Activated CD8-positive, alpha-beta T cell treated with anti-CD3 and anti-CD28 coated beads, Interleukin-2, amount 10 ng/mL, durations not matched to agents 7 days and 5 days (primary cell): Measurements from ENCODE around the gene RBFOX1. TPM values are rescaled to one million over a fixed set of nuclear protein-coding genes. Genes with fewer than 3 reads are reported as not detected.

Experiments used
- ATAC-seq: fragments of 150-1000 bp; cut with Tn5 transposase; one replicate; pipeline ENCODE4 v1.10.0; 2021; ENCODE audit warnings: moderate library complexity
- CTCF ChIA-PET: fragments of 350-600 bp; sonication (Branson Sonifier 250); formaldehyde crosslinking; loops from one replicate; lab custom pipeline; 2021; ENCODE audit warnings: antibody characterized with exemption; lab: Charles Lee
- POLR2A ChIA-PET: fragments of 350-600 bp; sonication (Branson Sonifier 250); formaldehyde crosslinking; loops from one replicate; lab custom pipeline; 2021; ENCODE audit warnings: antibody characterized with exemption; lab: Charles Lee
- DNase-seq: peaks from one replicate; pipeline ENCODE4 v3.0.0-alpha.2; 2020
- H3K27ac Mint-ChIP-seq: one replicate; pipeline ENCODE4 v1.8.0; 2021; ENCODE audit warnings: mild to moderate bottlenecking, mixed read lengths
- H3K27me3 Mint-ChIP-seq: one replicate; pipeline ENCODE4 v1.8.0; 2021; ENCODE audit warnings: low read depth, mixed read lengths
- H3K36me3 Mint-ChIP-seq: one replicate; pipeline ENCODE4 v1.8.0; 2021; ENCODE audit warnings: low read depth, mixed read lengths
- H3K4me1 Mint-ChIP-seq: one replicate; pipeline ENCODE4 v1.8.0; 2021; ENCODE audit warnings: low read depth, mixed read lengths
- H3K4me3 Mint-ChIP-seq: one replicate; pipeline ENCODE4 v1.8.0; 2021; ENCODE audit warnings: mild to moderate bottlenecking, mixed read lengths
- H3K9me3 Mint-ChIP-seq: one replicate; pipeline ENCODE4 v1.8.0; 2022; ENCODE audit warnings: mixed read lengths; ENCODE audit not compliant: insufficient read depth
- total RNA-seq, 2 experiments: library from RNA; stranded (reverse); gene quantifications; one replicate each; pipeline ENCODE4 v1.2.3, GENCODE V29; 2021

Gene RBFOX1
- total RNA-seq, 2 experiments from 2014 or later = not detected

DNA sequence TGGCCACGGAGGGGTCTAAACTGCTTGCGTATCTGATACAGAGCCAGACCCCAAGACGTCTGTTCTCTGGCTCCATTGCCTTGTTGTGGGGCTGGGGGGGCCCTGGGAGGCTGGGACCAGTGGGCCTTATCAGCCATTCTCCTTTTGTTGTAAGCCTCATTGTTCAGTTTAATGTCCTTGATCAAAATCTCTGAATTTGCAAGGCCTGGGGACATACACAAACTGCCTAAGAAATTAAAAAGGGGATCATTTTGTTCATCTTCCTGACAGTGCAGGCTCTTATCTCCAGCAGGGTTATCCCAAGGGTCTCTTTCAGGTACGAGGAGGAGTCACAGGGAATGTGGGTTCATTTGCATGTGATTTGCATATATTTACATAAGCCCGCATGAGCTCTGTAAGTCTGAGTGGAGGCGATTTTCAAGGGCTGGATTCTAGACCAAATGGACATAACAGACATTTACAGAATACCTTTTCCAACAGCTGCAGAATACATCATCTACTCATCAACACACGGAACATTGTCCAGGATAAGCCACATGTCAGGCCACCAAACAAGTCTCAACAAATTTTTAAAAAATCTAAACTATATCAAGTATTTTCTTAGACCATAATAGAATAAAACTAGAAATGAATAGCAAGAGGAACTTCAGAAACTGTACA is 269.8 kb downstream of the RBFOX1 start:
- DNase-seq (no peak), ATAC-seq (no peak)
- CTCF ChIA-PET = no interaction called here
- Mint-ChIP-seq H3K36me3 (no peaks in the 10 kb centered on the region), H3K4me3 (no peak overlapping the region), H3K9me3 (peaks cover 15% of the 10 kb centered on the region), H3K4me1 (no peaks in the 10 kb centered on the region), H3K27me3 (no peaks in the 10 kb centered on the region), H3K27ac (no peak overlapping the region)
- POLR2A ChIA-PET = no interaction called here

DNA sequence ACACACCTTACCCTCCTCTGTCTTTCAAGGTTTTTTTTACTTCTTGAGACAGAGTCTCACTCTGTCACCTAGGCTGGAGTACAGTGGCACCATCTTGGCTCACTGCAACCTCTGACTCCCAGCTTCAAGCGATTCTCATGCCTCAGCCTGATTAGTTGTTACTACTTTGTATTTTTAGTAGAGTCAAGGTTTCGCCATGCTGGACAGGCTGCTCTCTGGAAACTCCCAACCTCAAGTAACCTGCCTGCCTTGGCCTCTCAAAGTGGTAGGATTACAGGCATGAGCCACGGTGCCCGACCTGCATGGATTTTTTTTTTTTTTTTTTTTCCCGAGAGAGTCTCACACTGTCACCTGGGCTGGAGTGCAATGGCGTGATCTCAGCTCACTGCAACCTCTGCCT is 273.2 kb downstream of the RBFOX1 start:
- DNase-seq = no peak
- Mint-ChIP-seq H3K9me3 (peaks cover 11% of the 10 kb centered on the region), H3K27me3 (no peaks in the 10 kb centered on the region), H3K4me3 (no peak overlapping the region), H3K4me1 (no peaks in the 10 kb centered on the region), H3K27ac (no peak overlapping the region), H3K36me3 (no peaks in the 10 kb centered on the region)
- no peak for ATAC-seq
- ChIA-PET CTCF (no interaction called here), POLR2A (no interaction called here)

DNA sequence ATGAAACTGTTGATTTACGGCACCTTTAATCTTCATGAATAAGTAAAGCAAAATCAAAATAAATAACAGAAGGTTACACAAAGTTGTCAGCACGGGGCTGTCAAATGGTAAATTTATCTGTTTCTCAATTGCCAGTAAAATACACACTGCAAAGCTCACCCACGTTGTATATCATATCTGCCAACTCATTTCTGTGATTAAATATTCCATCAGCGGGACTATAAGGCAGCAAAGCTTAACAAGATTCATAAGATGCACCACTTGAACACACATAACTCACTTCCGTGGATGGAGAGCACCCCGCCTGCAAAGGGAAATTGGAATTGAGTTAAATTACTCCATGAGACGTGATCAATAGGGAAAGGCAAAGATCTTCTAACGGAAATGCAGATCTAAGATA is 280.0 kb downstream of the RBFOX1 start:
- DNase-seq = no peak
- POLR2A ChIA-PET = no interaction called here
- Mint-ChIP-seq H3K27me3 (no peaks in the 10 kb centered on the region), H3K9me3 (peaks cover 5% of the 10 kb centered on the region), H3K4me3 (no peak overlapping the region), H3K4me1 (no peaks in the 10 kb centered on the region), H3K36me3 (no peaks in the 10 kb centered on the region), H3K27ac (no peak overlapping the region)
- ATAC-seq = no peak
- CTCF ChIA-PET = no interaction called here

DNA sequence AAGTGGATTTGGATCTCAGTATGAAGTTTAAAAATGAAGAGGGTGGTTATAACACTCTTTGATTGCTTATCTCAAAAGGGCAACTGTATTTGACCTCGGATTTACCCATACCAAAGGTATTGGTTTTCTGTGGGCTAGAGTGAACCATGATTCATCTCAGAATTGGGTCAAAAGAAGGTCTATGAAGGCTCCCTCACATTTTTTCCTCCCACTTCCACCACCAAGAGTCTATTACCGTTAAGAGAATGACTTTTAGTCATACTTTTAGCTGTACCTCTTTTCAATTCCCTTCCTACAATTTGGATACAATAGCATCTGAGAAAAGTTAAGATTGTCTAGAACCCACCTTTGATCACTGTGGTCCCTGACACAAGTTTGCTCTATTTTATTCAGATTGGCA is 280.9 kb downstream of the RBFOX1 start:
- Mint-ChIP-seq H3K4me3 (no peak overlapping the region), H3K36me3 (no peaks in the 10 kb centered on the region), H3K4me1 (no peaks in the 10 kb centered on the region), H3K27ac (no peak overlapping the region), H3K9me3 (peaks cover 5% of the 10 kb centered on the region), H3K27me3 (no peaks in the 10 kb centered on the region)
- DNase-seq = no peak
- ChIA-PET CTCF (no interaction called here), POLR2A (no interaction called here)
- no peak for ATAC-seq

DNA sequence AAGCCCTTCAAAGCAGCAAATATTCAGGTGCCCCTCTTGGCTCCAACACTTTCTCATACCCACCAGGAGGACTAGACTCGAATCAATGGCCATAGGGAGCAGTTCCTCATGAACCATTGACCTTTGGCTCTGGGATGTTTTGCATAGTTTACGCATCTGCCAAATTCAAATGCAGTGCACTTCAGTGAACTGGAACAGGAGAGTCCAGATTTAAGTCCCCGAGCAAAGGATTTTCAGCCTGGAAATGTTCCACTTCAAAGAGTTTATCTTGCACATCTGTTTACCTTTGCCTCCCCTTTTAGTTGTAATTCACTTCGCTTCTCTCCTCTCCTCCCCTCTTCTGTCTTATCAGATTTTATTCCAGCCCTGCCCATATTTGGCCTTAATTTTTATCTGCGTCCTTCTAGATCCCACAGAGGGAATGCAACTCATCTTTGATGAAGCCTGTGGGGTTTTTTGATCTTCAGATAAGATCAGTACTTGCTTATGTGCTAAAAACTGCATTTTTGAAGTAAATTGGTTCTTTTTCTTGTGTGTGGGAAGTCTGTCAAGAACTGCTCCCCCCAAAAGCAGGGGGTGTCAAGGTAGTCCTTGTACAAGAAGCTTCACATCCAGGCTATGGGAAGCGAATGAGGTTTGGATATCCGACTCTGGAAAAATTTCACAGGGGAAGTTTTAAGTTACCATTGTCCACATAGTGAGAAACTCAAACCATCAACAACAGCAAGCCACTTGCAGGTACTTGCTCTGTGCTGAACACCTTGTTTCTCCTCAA is 281.6 kb downstream of the RBFOX1 start:
- Mint-ChIP-seq H3K36me3 (no peaks in the 10 kb centered on the region), H3K27ac (no peak overlapping the region), H3K9me3 (peaks cover 5% of the 10 kb centered on the region), H3K4me1 (no peaks in the 10 kb centered on the region), H3K4me3 (no peak overlapping the region), H3K27me3 (no peaks in the 10 kb centered on the region)
- ATAC-seq = no peak
- POLR2A ChIA-PET = interaction anchor here (0.7 kb wide), 1 partner anchor 35 kb away, joined by 3 read pairs; no protein-coding TSS in a partner anchor
- no peak for DNase-seq
- CTCF ChIA-PET = no interaction called here

DNA sequence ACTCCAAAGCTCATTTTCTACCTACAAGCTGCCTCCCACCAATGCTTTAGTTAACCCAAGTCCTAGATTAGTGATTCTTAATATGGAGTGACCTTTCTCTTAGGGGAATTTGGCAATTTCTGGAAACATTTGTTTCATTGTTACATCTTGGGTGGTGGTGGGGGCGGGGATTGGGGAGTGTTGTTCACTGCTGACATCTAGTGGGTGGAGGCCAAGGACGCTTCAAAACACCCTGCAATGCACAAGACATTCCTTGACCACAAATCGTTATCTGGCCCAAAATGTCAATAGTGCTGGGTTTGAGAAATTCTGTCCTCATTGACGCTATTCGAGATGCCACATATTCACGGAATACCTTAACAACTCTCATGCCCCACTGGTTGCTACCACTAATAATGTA is 282.9 kb downstream of the RBFOX1 start:
- Mint-ChIP-seq H3K36me3 (no peaks in the 10 kb centered on the region), H3K9me3 (peaks cover 5% of the 10 kb centered on the region), H3K27me3 (no peaks in the 10 kb centered on the region), H3K4me1 (no peaks in the 10 kb centered on the region), H3K4me3 (no peak overlapping the region), H3K27ac (no peak overlapping the region)
- no peak for ATAC-seq
- no peak for DNase-seq
- ChIA-PET CTCF (no interaction called here), POLR2A (no interaction called here)

DNA sequence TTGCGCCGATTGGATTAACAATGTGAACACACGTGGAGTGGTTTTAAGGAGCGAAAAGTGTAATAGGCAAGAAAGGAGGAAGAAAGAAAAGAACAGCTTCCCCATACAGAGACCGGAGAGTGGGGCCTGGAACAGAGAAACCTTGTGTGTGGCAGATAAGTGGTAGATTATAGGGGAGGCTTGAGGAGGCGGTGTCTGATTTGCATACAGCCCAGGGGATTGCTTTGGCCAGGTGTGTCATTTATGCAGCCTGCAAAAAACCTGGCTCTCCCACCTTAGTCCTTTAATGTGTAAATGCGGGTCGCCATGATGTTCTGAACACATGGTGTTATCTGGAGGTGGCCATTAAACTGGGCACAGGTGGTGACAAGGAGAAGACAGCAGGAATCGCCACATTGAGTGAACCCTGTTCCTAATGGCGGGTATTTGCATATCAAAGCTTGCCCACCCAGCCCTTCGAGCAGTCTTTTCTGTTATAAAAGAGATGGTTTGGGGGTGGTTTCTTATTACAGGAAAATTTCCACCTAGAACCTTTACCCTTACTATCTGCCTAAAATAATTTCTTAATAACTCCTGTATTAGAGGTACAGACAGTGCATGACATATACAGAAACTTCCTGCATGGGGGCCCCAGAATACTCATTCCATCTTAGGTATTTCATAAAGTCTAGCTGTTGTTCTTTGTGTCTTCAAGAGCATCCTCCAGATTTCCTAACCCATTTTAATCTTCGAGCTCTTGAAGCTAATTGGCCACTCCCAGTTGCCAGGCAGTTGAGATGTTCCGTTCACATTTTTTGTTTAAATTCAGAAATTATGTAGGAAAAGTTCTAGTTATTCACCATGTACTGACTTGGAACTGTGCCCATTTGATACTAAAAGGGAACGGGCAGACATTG is 292.5 kb downstream of the RBFOX1 start:
- Mint-ChIP-seq H3K9me3 (no peaks in the 10 kb centered on the region), H3K27ac (no peak overlapping the region), H3K4me3 (no peak overlapping the region), H3K27me3 (no peaks in the 10 kb centered on the region), H3K4me1 (no peaks in the 10 kb centered on the region), H3K36me3 (no peaks in the 10 kb centered on the region)
- CTCF ChIA-PET = no interaction called here
- ATAC-seq (no peak), DNase-seq (no peak)
- POLR2A ChIA-PET = no interaction called here

DNA sequence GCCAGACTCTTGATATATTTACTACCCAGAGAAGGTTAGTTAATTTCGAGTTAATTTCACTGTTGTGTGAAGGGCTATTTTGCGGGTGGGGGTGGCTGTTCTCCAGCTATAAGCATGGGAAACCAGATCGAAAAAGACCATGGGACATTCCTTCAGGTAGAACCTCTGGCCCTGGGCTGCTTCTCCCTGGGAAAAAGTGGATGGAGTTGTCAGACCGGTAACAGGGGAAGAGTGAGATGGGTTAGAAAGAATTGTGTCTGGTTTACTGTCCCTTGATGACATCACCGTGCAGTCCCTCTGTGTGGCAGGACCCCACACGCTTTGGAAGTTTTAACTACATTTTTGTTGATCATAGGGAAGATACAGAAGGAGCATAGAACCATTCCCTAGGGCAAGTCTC is 296.3 kb downstream of the RBFOX1 start:
- DNase-seq = no peak
- H3K36me3 Mint-ChIP-seq = no peaks in the 10 kb centered on the region
- no peak overlapping the region for H3K27ac Mint-ChIP-seq
- peaks cover 5% of the 10 kb centered on the region for H3K9me3 Mint-ChIP-seq
- no peak overlapping the region for H3K4me3 Mint-ChIP-seq
- ChIA-PET POLR2A (no interaction called here), CTCF (no interaction called here)
- H3K4me1 Mint-ChIP-seq = no peaks in the 10 kb centered on the region
- ATAC-seq = no peak
- H3K27me3 Mint-ChIP-seq = no peaks in the 10 kb centered on the region

DNA sequence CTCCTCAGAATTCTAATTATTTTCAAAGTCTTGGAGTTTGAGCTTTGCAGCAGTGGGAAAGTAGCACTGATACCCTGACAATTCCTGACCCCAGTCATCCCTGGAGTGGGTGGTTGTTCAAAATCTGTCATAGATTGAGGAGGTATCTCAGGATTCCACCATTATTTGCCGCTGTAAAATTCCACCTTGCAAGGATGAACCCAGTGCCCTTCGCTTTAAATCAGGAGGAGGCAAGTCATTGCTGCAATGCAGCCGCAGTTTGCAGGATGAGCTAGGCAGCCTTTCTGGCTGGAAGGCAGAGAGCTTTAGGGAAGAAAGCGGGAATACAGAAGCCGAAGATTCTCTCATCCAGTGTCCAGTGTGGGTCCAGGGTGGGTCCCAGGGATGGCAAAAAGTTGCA is 296.9 kb downstream of the RBFOX1 start:
- Mint-ChIP-seq H3K4me3 (no peak overlapping the region), H3K4me1 (no peaks in the 10 kb centered on the region), H3K9me3 (peaks cover 11% of the 10 kb centered on the region), H3K27ac (no peak overlapping the region), H3K27me3 (no peaks in the 10 kb centered on the region), H3K36me3 (no peaks in the 10 kb centered on the region)
- ATAC-seq (no peak), DNase-seq (no peak)
- POLR2A ChIA-PET = no interaction called here
- CTCF ChIA-PET = no interaction called here

DNA sequence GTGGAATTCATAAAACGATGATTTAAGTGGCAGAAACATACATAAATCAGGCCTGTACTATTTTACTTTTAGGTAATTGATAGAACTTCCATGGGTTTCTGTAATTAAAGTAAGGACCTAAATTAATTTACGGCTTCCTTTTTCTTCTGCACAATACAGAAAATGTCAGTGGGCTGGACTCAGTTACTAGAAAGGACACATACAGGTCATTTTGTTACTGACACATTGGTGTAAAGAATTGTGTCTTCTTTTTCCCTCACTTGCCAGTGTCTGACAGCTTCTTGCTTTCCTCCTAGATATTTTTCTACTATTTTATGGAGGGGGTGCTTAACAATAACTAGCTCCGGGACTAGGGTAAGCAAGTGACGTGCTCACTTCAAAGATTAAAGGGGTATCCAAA is 304.8 kb downstream of the RBFOX1 start:
- Mint-ChIP-seq H3K4me3 (no peak overlapping the region), H3K27ac (no peak overlapping the region), H3K4me1 (no peaks in the 10 kb centered on the region), H3K36me3 (no peaks in the 10 kb centered on the region), H3K9me3 (peaks cover 18% of the 10 kb centered on the region), H3K27me3 (no peaks in the 10 kb centered on the region)
- POLR2A ChIA-PET = no interaction called here
- CTCF ChIA-PET = no interaction called here
- ATAC-seq (no peak), DNase-seq (no peak)

DNA sequence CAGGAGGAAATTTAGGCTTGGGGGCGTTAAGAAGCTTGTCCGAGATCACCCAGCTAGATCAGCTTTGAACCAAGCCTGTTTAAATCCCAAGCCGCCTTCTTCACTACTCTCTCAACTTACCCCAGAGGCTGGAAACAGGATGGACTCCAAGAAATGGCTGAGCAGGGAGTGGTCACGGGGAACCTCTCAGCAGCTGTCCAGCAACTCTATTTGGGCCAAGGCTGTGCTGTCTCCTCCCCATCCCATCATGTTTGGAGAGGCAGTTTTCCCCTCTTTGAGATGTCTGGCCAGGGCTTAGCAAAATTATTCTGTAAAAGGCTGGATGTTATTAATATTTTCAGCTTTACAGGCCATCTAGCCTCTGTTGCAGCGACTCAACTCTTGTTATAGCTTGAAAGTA is 305.7 kb downstream of the RBFOX1 start:
- no peak overlapping the region for H3K4me3 Mint-ChIP-seq
- H3K36me3 Mint-ChIP-seq = no peaks in the 10 kb centered on the region
- H3K27ac Mint-ChIP-seq = no peak overlapping the region
- no peak for DNase-seq
- no peaks in the 10 kb centered on the region for H3K27me3 Mint-ChIP-seq
- peaks cover 23% of the 10 kb centered on the region for H3K9me3 Mint-ChIP-seq
- no peak for ATAC-seq
- H3K4me1 Mint-ChIP-seq = no peaks in the 10 kb centered on the region
- CTCF ChIA-PET = no interaction called here
- POLR2A ChIA-PET = no interaction called here

DNA sequence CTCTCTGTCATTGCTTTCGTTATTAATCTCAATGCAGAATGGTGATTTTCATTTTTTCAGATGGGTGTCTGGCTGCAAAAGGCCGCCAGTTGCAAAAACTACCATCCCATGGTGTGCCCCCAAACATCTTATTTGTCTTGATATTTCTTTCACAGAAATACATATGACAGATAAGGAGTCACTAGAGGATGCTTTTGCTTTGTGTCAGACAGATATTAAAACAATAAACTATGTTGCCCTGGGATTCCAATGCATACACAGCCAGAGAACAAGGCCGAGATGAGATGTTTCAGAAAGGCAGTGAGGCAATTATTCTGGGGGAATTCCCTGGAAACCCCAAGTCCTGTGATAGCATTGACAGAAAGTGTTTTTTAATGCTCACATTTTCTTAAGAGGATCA is 307.7 kb downstream of the RBFOX1 start:
- H3K4me3 Mint-ChIP-seq = no peak overlapping the region
- H3K9me3 Mint-ChIP-seq = peaks cover 12% of the 10 kb centered on the region
- H3K36me3 Mint-ChIP-seq = no peaks in the 10 kb centered on the region
- ChIA-PET CTCF (no interaction called here), POLR2A (no interaction called here)
- H3K27ac Mint-ChIP-seq = no peak overlapping the region
- H3K27me3 Mint-ChIP-seq = no peaks in the 10 kb centered on the region
- ATAC-seq = no peak
- DNase-seq = no peak
- no peaks in the 10 kb centered on the region for H3K4me1 Mint-ChIP-seq
